ENCODE results near the gene GRIN1. TPM values are rescaled to one million over a fixed set of nuclear protein-coding genes. Genes with fewer than 3 reads are reported as not detected.

The GRIN1 gene
- total RNA-seq, 1 donor from 2014 or later, result not detected

DNA sequence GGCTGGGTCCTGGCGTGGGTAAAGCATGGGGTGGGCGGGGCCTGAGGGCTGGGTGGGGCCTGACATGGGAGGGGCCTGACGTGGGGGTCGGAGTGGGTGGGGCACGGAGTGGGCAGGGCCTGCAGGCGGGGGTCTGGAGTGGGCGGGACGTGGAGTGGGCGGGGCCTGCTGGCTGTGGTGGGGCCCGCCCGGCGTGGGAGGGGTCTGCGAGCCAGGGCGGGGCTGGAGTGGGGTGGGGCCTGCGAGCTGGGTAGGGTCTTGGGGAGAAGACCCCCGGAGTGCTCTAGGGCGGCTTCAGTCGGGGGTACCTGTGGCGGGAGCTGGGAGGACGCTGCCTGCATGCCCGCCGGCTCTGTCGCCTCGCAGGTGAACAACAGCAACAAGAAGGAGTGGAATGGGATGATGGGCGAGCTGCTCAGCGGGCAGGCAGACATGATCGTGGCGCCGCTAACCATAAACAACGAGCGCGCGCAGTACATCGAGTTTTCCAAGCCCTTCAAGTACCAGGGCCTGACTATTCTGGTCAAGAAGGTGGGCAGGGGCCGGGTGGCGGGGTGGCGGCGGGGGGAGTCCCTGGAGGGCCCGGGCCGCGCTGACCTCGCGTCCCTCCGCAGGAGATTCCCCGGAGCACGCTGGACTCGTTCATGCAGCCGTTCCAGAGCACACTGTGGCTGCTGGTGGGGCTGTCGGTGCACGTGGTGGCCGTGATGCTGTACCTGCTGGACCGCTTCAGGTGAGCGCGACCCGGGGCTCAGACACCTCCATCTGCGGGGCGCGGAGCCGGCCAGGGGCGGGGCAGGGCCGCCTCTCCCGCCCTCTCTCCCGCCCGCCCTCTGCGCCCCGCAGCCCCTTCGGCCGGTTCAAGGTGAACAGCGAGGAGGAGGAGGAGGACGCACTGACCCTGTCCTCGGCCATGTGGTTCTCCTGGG lies 22.9 kb downstream of the GRIN1 start:
- no peak for TF ChIP-seq CTCF (conservative IDR thresholded peaks at IDR 0.05; ENCODE audit: low read depth, low read length)
- no peak overlapping the region for H3K4me3 ChIP-seq (ENCODE audit: low read depth, low read length)
- no peak for DNase-seq (ENCODE audit: low read depth)

DNA sequence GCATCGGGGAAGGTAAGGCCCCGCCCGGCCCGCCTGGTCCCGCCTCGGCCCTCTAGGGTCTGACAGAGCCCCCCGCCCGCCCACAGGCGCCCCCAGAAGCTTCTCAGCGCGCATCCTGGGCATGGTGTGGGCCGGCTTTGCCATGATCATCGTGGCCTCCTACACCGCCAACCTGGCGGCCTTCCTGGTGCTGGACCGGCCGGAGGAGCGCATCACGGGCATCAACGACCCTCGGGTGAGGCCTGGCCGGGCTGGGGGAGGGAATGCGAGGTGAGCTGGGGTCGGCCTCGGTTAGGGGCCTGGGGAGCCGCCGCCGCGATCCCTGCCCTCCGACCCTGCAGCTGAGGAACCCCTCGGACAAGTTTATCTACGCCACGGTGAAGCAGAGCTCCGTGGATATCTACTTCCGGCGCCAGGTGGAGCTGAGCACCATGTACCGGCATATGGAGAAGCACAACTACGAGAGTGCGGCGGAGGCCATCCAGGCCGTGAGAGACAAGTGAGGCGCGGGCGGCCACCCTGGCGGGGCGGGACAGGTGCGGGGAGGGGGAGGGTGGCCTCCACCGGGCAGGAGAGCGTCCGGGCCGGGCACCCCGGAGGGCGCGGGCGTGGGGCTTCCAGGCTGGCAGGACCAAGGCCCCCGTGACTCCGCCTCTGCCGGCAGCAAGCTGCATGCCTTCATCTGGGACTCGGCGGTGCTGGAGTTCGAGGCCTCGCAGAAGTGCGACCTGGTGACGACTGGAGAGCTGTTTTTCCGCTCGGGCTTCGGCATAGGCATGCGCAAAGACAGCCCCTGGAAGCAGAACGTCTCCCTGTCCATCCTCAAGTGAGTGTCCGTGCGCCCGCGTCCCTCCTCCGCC lies 23.8 kb downstream of the GRIN1 start:
- TF ChIP-seq CTCF (conservative IDR thresholded peaks at IDR 0.05; ENCODE audit: low read depth, low read length), result peak; percentile 22
- no peak for DNase-seq (ENCODE audit: low read depth)

DNA sequence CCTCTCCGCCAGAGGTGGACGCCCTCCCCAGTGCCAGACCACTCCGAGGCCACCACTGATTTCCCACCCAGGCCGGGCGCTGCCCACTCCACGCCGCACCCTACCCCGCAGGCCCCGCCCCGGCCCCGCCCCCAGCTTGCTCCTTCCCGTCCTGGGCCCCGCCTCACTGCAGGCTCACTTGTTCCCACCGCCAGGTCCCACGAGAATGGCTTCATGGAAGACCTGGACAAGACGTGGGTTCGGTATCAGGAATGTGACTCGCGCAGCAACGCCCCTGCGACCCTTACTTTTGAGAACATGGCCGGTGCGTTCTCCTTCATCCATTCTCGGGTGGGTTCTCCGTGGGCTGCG lies 24.4 kb downstream of the GRIN1 start:
- no peak for DNase-seq (ENCODE audit: low read depth)
- no peak for TF ChIP-seq CTCF (conservative IDR thresholded peaks at IDR 0.05; ENCODE audit: low read depth, low read length)
- H3K4me3 ChIP-seq (ENCODE audit: low read depth, low read length), result peak overlapping the region; percentile 38

More for the DNA sequence above, 23.8 kb downstream of the GRIN1 start:
- peak overlapping the region; percentile 38 for H3K4me3 ChIP-seq (ENCODE audit: low read depth, low read length)

DNA sequence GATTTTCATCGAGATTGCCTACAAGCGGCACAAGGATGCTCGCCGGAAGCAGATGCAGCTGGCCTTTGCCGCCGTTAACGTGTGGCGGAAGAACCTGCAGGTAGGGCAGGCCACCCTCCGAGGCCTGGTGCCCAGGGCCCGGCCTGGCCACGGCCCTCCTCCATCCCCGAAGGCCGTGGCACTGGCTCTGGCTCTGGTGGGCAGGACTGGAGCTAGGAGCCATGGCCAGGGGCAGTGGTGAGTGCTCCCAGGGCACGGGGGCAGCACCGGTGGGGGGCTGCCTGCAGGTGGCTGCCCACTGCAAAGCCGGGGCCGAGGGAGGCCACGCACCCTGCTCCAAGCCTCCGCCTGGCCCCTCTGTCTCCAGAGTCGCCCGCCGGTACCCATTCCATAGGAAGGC lies 24.9 kb downstream of the GRIN1 start:
- no peak for TF ChIP-seq CTCF (conservative IDR thresholded peaks at IDR 0.05; ENCODE audit: low read depth, low read length)
- no peak for DNase-seq (ENCODE audit: low read depth)
- no peak overlapping the region for H3K4me3 ChIP-seq (ENCODE audit: low read depth, low read length)

DNA sequence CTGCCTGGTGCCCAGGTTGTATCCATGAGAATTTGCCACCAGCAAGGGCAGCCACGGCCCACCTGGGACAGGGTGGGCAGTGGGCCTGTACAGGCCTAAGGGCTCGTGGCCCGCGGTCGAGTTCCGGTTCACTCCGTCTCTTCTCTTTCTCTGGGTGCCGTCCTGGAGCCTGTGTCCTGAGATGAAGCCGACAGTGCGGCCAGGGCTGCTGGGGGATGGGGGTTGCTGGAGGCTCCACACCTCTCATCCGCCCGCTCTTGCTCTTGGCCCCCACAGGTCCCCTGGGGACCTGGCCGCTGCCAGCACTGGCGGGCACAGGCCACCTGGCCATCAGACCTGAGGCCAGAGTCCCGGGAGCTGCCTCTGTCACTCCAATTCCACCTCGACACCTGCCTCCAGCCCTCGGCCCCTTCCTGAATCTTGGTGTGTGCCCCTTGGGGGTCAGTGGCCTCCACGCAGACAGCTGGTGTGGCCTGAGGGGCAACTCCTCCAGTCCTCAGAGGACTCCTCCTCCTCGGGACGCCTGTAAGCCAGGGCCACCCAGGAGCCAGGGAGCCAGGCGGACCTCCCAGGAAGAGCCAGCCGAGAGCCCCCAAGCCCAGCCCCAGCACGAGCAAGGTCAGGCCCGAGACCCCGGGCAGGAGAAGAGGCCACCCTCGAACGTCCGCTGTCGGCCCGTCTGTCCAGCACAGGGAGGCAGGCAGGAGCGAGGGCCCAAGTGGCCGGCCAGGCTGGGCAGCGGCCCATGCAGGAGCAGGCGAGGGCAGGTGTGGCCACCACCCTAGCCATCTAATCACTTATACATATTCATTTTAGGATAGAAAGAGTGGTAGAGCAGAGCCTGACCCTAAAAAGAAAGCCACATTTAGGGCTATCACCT lies 25.7 kb downstream of the GRIN1 start:
- no peak for DNase-seq (ENCODE audit: low read depth)
- TF ChIP-seq CTCF (conservative IDR thresholded peaks at IDR 0.05; ENCODE audit: low read depth, low read length), result no peak
- H3K4me3 ChIP-seq (ENCODE audit: low read depth, low read length), result no peak overlapping the region

DNA sequence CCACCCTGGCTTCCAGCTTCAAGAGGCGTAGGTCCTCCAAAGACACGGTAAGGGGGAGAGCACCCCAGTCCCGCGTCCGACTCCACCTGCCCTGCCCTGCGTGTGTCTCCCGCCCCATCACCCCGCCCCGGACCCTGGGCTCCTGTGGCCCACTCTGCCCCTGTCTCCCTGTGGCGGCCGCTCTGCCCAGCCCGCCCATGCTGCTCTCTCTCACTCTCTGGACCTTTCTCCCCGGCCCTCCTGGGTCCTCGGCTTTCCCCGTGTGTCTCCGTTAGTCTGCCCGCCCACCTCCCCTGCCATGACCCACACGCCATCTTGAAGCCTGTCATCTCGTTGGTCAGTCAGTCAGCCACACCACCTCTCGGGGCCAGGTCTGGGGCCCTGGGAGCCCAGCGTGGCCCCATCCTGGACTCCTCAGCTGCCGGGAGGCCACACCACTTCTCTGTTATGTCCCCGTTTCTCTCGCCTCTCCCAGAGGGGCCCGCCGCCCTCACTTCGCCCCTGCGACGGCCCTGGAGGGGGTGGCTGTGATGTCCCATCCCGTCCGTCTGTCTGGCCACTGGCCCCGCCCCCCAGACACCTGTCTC lies 26.4 kb downstream of the GRIN1 start:
- H3K4me3 ChIP-seq (ENCODE audit: low read depth, low read length), result no peak overlapping the region
- no peak for TF ChIP-seq CTCF (conservative IDR thresholded peaks at IDR 0.05; ENCODE audit: low read depth, low read length)
- no peak for DNase-seq (ENCODE audit: low read depth)
